K562 (cell line): Measurements from ENCODE around the gene MVB12B. TPM values are rescaled to one million over a fixed set of nuclear protein-coding genes. Genes with fewer than 3 reads are reported as not detected.

Experiments
- ATAC-seq: fragments of 200-7000 bp; cut with Tn5 transposase; 3 replicates; pipeline ENCODE4 v1.9.1; 2020; ENCODE audit warnings: moderate library complexity
- BruUV-seq: library from RNA; stranded (reverse); fragments of 400-500 nt; replicated peaks from 2 replicates; lab custom pipeline; 2021; lab: Mats Ljungman, UMichigan
- CTCF ChIA-PET: fragments of 300-600 bp; formaldehyde crosslinking; extraction: SDS; loops from one replicate; lab custom pipeline; 2021; ENCODE audit warnings: low intra/inter-chr PET ratio; lab: Yijun Ruan, JAX
- POLR2A ChIA-PET: fragments of 300-600, 350-650 bp; sonication (Branson Sonifier 250); formaldehyde crosslinking; extraction: SDS; loops from one replicate; lab custom pipeline; 2021; ENCODE audit warnings: antibody characterized with exemption, inconsistent platforms; lab: Yijun Ruan, JAX
- DNase-seq, 4 experiments: peaks; one replicate each; pipeline versions ENCODE4 v3.0.0 to v3.0.0-alpha.2; 2011 to 2018; ENCODE audit warnings: low spot score in 3 of 4, mixed read lengths in 3 of 4; ENCODE audit errors: extremely low read depth in 1 of 4
- FAIRE-seq: peaks from 2 replicates; lab custom pipeline; 2011; peaks lifted over from hg19 to GRCh38; lab: Jason Lieb, UNC
- H2AFZ ChIP-seq: 2 replicates; pipeline ENCODE4 v1.6.0; 2011; ENCODE audit warnings: low read depth, low read length, control low read depth, inconsistent platforms
- H3K27ac ChIP-seq: fragments of 200-600 bp; 3 replicates; pipeline ENCODE4 v1.8.0; 2011; ENCODE audit warnings: low read depth, mild to moderate bottlenecking, control low read depth, inconsistent platforms, low read length, moderate library complexity, mixed read lengths; ENCODE audit errors: extremely low read depth
- H3K27me3 ChIP-seq, 2 experiments: fragments of 300-600 bp in 1 of 2; 2 replicates in 1 of 2; 3 replicates in 1 of 2; pipeline versions ENCODE4 v1.6.0 to v1.8.0; 2011; ENCODE audit warnings: inconsistent platforms in 2 of 2, low read length in 2 of 2, mild to moderate bottlenecking in 1 of 2, mixed read lengths in 1 of 2, moderate library complexity in 1 of 2; ENCODE audit not compliant: control insufficient read depth in 2 of 2, insufficient read depth in 2 of 2
- H3K36me3 ChIP-seq: fragments of 300-600 bp; 3 replicates; pipeline ENCODE4 v1.8.0; 2011; ENCODE audit warnings: mild to moderate bottlenecking, low read length, inconsistent platforms; ENCODE audit not compliant: control insufficient read depth, insufficient read depth
- H3K4me1 ChIP-seq, 2 experiments: fragments of 200-600 bp in 1 of 2; replicated peaks in 1 of 2; 2 replicates in 1 of 2; 3 replicates in 1 of 2; pipeline versions ENCODE4 v1.5.1 to v1.8.0; 2011; ENCODE audit warnings: inconsistent platforms in 2 of 2, low read length in 2 of 2, mild to moderate bottlenecking in 1 of 2, mixed read lengths in 1 of 2, moderate library complexity in 1 of 2; ENCODE audit not compliant: control insufficient read depth in 2 of 2, insufficient read depth in 2 of 2
- H3K4me2 ChIP-seq: 2 replicates; pipeline ENCODE4 v1.6.1; 2011; ENCODE audit warnings: low read length, control low read depth, inconsistent platforms, mixed read lengths; ENCODE audit not compliant: insufficient read depth
- H3K4me3 ChIP-seq: fragments of 200-600 bp; sonication (generic), shearing (Covaris generic); 2 replicates; pipeline ENCODE4 v1.5.1; 2016; ENCODE audit warnings: control low read depth, inconsistent platforms
- H3K79me2 ChIP-seq: fragments of 200-600 bp; 3 replicates; pipeline ENCODE4 v1.8.0; 2011; ENCODE audit warnings: low read length, inconsistent platforms; ENCODE audit not compliant: control insufficient read depth, insufficient read depth
- H3K9ac ChIP-seq, 2 experiments: 2 replicates each; pipeline versions ENCODE4 v1.6.0 to v1.6.1; 2011; ENCODE audit warnings: low read depth in 2 of 2, low read length in 2 of 2, control low read depth in 1 of 2, inconsistent platforms in 1 of 2, mild to moderate bottlenecking in 1 of 2, mixed read lengths in 1 of 2; ENCODE audit not compliant: insufficient read depth in 1 of 2
- H3K9me1 ChIP-seq: one replicate; pipeline ENCODE4 v1.6.0; 2011; ENCODE audit warnings: inconsistent platforms, mild to moderate bottlenecking, low read length, moderate library complexity; ENCODE audit not compliant: control insufficient read depth, insufficient read depth
- H3K9me3 ChIP-seq: replicated peaks from 2 replicates; pipeline ENCODE4 v1.5.1; 2011; ENCODE audit warnings: low read depth, low read length, inconsistent platforms; ENCODE audit not compliant: control insufficient read depth, insufficient read depth
- H4K20me1 ChIP-seq: replicated peaks from 2 replicates; pipeline ENCODE4 v1.6.1; 2011; ENCODE audit warnings: low read length, inconsistent platforms, mixed read lengths; ENCODE audit not compliant: control insufficient read depth, insufficient read depth
- FOXK2 ChIP-seq, 2 experiments: fragments of 450-650 bp; IDR thresholded peaks in 1 of 2; conservative IDR thresholded peaks in 1 of 2; 2 replicates each; pipeline ENCODE4 v1.6.1; 2016; ENCODE audit warnings: low read depth in 2 of 2, mild to moderate bottlenecking in 1 of 2
- JUND ChIP-seq, 2 experiments: IDR thresholded peaks; 2 replicates in 1 of 2; 3 replicates in 1 of 2; pipeline ENCODE4 v1.6.1; 2011; ENCODE audit warnings: borderline replicate concordance in 2 of 2, low read depth in 2 of 2, low read length in 2 of 2, improper control_type of control experiment in 1 of 2, missing biosample characterization in 1 of 2, missing genetic modification characterization in 1 of 2, missing genetic modification reagents in 1 of 2
- SMAD3 ChIP-seq: fragments of 450-650 bp; formaldehyde crosslinking; conservative IDR thresholded peaks from 2 replicates; pipeline ENCODE4 v1.4.0; 2020; ENCODE audit warnings: mild to moderate bottlenecking
- TAF9B ChIP-seq: fragments of 450-650 bp; IDR thresholded peaks from 2 replicates; pipeline ENCODE4 v1.6.1; 2018; ENCODE audit warnings: mild to moderate bottlenecking; ENCODE audit not compliant: partially characterized antibody
- ZNF23 ChIP-seq: fragments of 250-450 bp; sonication (Bioruptor Pico); IDR thresholded peaks from 2 replicates; pipeline ENCODE4 v1.4.0; 2020; ENCODE audit warnings: mild to moderate bottlenecking
- WGBS: fragments of 100-300 bp; shearing (Covaris generic); methylation state at CpG from one replicate; pipeline ENCODE4 v1.1.6; 2016; ENCODE audit warnings: low coverage, mixed read lengths; ENCODE audit not compliant: insufficient coverage; ENCODE audit errors: missing lambda C conversion rate; 5-methylcytosine and 5-hydroxymethylcytosine counted together
- in situ Hi-C: fragments of 300-500 bp; cut with MboI; formaldehyde crosslinking; loops from 4 replicates; pipeline ENCODE4 v1.15.0; 2018; ENCODE audit warnings: inconsistent platforms, mixed read lengths
- intact Hi-C: fragments of 100-400 bp; cut with micrococcal nuclease; formaldehyde crosslinking; loops from 2 replicates; pipeline ENCODE4 v1.14.2; 2022
- polyA plus RNA-seq, 8 experiments: library from polyadenylated mRNA; depleted of rRNA in 4 of 8; stranded (reverse) in 5 of 8; unstranded in 3 of 8; fragments of >200 nt; fragmentation: Nextera tagmentation in 2 of 8; fragmentation: Illumina TruSeq in 1 of 8; extraction: Ambion mirVana in 2 of 8; extraction: Trizol in 1 of 8; gene quantifications; 2 replicates each; pipeline versions ENCODE4 v1.2.1 to v1.2.3, GENCODE V29; 2011 to 2014; ENCODE audit warnings: inconsistent platforms in 1 of 8, missing spikeins in 1 of 8
- total RNA-seq, 7 experiments: library from RNA; depleted of rRNA in 6 of 7; stranded (reverse); fragments of >200 nt in 6 of 7; fragmentation: Illumina TruSeq in 2 of 7; extraction: Trizol in 2 of 7; gene quantifications; 2 replicates each; pipeline versions ENCODE4 v1.2.1 to v1.2.3, GENCODE V29; 2011 to 2021; ENCODE audit warnings: low replicate concordance in 1 of 7
- TF ChIP-seq, protein P1 (sequence below): sonication (generic); formaldehyde crosslinking; IDR thresholded peaks from 2 replicates; pipeline ENCODE4 v1.8.0; 2023; ENCODE audit warnings: mild to moderate bottlenecking, missing genetic modification reagents
- TF ChIP-seq, protein P2 (sequence below): fragments of 450-650 bp; IDR thresholded peaks from 2 replicates; pipeline ENCODE4 v1.6.1; 2016; ENCODE audit warnings: antibody characterized with exemption
- TF ChIP-seq, protein P3 (sequence below): fragments of 450-650 bp; IDR thresholded peaks from 2 replicates; pipeline ENCODE4 v1.6.1; 2016
- TF ChIP-seq, protein P4 (sequence below), 2 experiments: fragments of 450-650 bp; IDR thresholded peaks; 2 replicates each; pipeline ENCODE4 v1.6.1; 2018; ENCODE audit warnings: mild to moderate bottlenecking in 2 of 2, low read depth in 1 of 2; ENCODE audit not compliant: partially characterized antibody in 2 of 2
- TF ChIP-seq, protein P5 (sequence below): sonication (generic); IDR thresholded peaks from 2 replicates; pipeline ENCODE4 v1.6.1; 2016

MVB12B gene
- total and polyA plus RNA-seq, 9 of the 15 experiments (the other 6 are each of a cell fraction or from before 2014, with no cell fraction given), result not detected

DNA sequence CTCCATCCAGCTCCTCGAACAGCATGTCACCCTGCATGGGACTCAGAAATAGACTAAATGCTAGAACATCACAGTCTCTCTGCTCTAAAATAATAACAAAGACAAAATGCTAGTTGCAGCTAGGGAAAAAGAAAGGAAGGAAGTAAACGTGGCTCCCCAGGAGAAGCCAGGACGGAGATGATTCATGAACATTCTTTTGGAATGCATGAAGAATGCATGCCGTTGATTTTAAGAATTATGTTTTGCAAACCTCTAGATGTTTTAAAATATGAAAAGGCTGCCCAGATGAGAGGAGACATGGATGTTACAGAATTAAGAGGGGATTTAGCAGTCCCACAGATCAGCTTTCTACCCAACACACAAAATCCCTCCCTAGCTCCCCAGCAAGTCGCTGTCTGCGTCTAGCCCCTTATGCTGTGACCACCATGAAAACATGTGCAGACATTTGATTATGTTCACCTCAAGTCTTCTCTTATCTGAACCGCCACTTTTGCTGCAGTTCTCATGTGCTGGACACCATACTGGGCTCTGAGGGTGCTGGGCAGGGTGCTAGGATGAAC, 147.7 kb downstream of the MVB12B start:
- no peaks in the 10 kb centered on the region; the same call in 1 of the 2 replicates for H4K20me1 ChIP-seq
- CTCF ChIA-PET, result no interaction called here
- no peak for ATAC-seq
- H3K36me3 ChIP-seq, result no peaks in the 10 kb centered on the region
- peaks cover 33 to 70% of the 10 kb centered on the region in 2 experiments for H3K27me3 ChIP-seq
- no peak overlapping the region for H3K27ac ChIP-seq
- no peak for FAIRE-seq
- intact Hi-C loops, result no loop called here
- H2AFZ ChIP-seq, result no peak overlapping the region
- WGBS, result under 1% methylated on average over 7 of the region's 7 CpGs
- H3K4me2 ChIP-seq, result no peak overlapping the region
- in situ Hi-C loops, result no loop called here
- BruUV-seq, result no TSS peak
- no peak overlapping the region for H3K4me3 ChIP-seq
- POLR2A ChIA-PET, result interaction anchor here (1.3 to 1.7 kb wide), 2 partner anchors 9 to 10 kb away, joined by 3 read pairs; no protein-coding TSS in a partner anchor
- TF ChIP-seq SMAD3 (CRISPR knock-in tag) (no peak), ZNF23 (CRISPR knock-in tag) (no peak), TAF9B (no peak), JUND (IDR thresholded peaks at IDR 0.05; ENCODE audit: borderline replicate concordance, low read depth, low read length) (no peak), JUND (tag; IDR thresholded peaks at IDR 0.05; ENCODE audit: borderline replicate concordance, low read depth, low read length) (no peak), FOXK2 (conservative IDR thresholded peaks at IDR 0.05 in 1 of 2, IDR thresholded peaks at IDR 0.05 in 1 of 2; ENCODE audit: low read depth in 2 of 2) (no peak)
- TF ChIP-seq, protein P1, sequence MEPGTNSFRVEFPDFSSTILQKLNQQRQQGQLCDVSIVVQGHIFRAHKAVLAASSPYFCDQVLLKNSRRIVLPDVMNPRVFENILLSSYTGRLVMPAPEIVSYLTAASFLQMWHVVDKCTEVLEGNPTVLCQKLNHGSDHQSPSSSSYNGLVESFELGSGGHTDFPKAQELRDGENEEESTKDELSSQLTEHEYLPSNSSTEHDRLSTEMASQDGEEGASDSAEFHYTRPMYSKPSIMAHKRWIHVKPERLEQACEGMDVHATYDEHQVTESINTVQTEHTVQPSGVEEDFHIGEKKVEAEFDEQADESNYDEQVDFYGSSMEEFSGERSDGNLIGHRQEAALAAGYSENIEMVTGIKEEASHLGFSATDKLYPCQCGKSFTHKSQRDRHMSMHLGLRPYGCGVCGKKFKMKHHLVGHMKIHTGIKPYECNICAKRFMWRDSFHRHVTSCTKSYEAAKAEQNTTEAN, result no peak
- TF ChIP-seq, protein P2, sequence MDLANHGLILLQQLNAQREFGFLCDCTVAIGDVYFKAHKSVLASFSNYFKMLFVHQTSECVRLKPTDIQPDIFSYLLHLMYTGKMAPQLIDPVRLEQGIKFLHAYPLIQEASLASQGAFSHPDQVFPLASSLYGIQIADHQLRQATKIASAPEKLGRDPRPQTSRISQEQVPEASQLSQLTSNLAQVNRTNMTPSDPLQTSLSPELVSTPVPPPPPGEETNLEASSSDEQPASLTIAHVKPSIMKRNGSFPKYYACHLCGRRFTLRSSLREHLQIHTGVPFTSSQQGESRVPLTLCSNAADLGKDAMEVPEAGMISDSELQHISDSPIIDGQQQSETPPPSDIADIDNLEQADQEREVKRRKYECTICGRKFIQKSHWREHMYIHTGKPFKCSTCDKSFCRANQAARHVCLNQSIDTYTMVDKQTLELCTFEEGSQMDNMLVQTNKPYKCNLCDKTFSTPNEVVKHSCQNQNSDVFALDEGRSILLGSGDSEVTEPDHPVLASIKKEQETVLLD, result no peak
- TF ChIP-seq, protein P3, sequence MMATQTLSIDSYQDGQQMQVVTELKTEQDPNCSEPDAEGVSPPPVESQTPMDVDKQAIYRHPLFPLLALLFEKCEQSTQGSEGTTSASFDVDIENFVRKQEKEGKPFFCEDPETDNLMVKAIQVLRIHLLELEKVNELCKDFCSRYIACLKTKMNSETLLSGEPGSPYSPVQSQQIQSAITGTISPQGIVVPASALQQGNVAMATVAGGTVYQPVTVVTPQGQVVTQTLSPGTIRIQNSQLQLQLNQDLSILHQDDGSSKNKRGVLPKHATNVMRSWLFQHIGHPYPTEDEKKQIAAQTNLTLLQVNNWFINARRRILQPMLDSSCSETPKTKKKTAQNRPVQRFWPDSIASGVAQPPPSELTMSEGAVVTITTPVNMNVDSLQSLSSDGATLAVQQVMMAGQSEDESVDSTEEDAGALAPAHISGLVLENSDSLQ, result no peak
- TF ChIP-seq, protein P4, sequence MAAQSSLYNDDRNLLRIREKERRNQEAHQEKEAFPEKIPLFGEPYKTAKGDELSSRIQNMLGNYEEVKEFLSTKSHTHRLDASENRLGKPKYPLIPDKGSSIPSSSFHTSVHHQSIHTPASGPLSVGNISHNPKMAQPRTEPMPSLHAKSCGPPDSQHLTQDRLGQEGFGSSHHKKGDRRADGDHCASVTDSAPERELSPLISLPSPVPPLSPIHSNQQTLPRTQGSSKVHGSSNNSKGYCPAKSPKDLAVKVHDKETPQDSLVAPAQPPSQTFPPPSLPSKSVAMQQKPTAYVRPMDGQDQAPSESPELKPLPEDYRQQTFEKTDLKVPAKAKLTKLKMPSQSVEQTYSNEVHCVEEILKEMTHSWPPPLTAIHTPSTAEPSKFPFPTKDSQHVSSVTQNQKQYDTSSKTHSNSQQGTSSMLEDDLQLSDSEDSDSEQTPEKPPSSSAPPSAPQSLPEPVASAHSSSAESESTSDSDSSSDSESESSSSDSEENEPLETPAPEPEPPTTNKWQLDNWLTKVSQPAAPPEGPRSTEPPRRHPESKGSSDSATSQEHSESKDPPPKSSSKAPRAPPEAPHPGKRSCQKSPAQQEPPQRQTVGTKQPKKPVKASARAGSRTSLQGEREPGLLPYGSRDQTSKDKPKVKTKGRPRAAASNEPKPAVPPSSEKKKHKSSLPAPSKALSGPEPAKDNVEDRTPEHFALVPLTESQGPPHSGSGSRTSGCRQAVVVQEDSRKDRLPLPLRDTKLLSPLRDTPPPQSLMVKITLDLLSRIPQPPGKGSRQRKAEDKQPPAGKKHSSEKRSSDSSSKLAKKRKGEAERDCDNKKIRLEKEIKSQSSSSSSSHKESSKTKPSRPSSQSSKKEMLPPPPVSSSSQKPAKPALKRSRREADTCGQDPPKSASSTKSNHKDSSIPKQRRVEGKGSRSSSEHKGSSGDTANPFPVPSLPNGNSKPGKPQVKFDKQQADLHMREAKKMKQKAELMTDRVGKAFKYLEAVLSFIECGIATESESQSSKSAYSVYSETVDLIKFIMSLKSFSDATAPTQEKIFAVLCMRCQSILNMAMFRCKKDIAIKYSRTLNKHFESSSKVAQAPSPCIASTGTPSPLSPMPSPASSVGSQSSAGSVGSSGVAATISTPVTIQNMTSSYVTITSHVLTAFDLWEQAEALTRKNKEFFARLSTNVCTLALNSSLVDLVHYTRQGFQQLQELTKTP (IDR thresholded peaks at IDR 0.05; ENCODE audit: low read depth in 1 of 2, partially characterized antibody in 2 of 2), result no peak
- TF ChIP-seq, protein P5, sequence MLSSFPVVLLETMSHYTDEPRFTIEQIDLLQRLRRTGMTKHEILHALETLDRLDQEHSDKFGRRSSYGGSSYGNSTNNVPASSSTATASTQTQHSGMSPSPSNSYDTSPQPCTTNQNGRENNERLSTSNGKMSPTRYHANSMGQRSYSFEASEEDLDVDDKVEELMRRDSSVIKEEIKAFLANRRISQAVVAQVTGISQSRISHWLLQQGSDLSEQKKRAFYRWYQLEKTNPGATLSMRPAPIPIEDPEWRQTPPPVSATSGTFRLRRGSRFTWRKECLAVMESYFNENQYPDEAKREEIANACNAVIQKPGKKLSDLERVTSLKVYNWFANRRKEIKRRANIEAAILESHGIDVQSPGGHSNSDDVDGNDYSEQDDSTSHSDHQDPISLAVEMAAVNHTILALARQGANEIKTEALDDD, result no peak
- no peaks in the 10 kb centered on the region for H3K9me3 ChIP-seq
- H3K9me1 ChIP-seq, result no peaks in the 10 kb centered on the region
- no peaks in the 10 kb centered on the region for H3K79me2 ChIP-seq
- no peak overlapping the region for H3K9ac ChIP-seq
- DNase-seq, result no peak
- H3K4me1 ChIP-seq, result no peaks in the 10 kb centered on the region
